Measurements from ENCODE around the gene IGF2BP1.

IGF2BP1 gene

DNA sequence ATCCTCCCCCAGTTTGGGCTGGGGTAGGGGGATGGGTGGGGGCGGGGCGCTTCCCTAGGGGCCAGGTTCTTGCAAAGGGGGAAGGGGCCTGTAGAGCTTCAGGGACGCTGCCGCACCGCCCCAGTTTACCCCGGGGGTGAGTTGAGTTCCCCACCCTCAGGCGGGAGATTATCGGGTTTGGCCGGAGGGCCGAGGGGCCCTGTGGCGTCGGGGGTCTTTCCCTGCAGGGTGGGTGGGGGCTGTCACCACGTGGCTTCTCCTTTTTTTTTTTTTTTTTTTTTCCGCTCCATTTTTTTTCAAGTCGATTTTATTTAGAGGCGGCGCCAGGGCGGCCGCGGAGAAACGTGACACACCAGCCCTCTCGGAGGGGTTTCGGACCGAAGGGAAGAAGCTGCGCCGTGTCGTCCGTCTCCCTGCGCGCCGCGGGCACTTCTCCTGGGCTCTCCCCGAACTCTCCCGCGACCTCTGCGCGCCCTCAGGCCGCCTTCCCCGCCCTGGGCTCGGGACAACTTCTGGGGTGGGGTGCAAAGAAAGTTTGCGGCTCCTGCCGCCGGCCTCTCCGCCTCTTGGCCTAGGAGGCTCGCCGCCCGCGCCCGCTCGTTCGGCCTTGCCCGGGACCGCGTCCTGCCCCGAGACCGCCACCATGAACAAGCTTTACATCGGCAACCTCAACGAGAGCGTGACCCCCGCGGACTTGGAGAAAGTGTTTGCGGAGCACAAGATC lies at the start of gene IGF2BP1:
Gene IGF2BP1 (plus strand): TSS at position 283 of the 724 bp plus-strand sequence. CDS start 361 bp downstream, at position 644.
- DNase-seq (ENCODE audit: low spot score): peak; percentile 63

DNA sequence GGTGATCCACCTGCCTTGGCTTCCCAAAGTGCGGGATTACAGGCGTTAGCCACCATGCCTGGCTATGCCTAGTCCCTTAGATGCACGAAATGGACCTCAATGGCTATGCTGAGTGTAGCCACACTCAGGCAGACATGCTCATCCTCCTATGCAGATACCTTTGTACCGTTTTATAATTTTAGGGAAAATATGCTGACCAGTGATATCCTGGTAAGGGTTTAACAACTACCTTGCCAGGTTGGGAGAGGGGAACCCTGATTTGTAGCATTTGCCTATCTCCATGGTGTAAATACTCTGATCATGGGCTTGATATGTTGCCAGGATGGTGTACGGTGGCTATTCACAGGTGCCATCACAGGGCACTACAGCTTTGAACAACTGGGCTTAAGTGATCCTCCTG lies 45.6 kb upstream of the IGF2BP1 start:
- DNase-seq (ENCODE audit: low spot score): no peak

DNA sequence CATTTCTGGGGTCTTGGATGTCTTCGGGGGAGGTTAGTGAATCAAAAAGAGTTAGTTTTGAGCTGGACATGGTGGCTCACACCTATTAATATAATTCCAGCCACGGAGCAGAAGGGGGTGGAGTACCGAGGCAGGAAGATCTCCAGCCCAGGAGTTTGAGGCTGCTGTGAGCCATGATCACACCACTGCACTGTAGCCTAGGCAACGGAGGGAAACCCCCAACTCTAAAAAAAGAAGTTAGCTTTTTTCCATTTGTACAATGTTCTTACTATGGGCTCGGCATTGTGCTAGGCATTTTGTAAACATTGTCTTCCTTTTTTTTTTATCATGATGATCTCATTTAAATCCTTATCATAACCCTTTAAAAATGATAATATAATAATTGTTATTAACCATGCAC lies 44.3 kb upstream of the IGF2BP1 start:
- no peak for DNase-seq (ENCODE audit: low spot score)

DNA sequence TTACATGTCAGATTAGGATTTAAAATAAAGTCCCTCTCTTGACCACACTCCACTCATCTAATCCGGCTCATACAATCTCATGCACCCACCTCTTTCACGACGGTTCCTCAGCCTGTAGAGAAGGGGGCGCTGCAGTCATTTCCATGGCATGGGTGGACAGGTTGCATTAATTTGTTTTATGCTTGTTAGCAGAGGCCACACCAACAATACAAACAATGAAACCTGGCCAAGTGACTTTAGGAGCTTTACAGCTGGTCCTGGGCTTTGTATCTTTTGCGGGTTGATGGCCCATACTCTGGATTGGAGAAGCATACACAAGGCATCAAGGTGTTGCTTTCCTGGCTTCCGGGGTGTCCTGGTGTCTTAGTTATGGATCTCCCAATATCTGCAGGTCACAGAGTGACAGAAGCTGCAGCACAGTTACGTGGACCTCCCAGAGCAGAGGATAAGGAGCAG lies 42.9 kb upstream of the IGF2BP1 start:
- peak; percentile 48 for DNase-seq (ENCODE audit: low spot score)

DNA sequence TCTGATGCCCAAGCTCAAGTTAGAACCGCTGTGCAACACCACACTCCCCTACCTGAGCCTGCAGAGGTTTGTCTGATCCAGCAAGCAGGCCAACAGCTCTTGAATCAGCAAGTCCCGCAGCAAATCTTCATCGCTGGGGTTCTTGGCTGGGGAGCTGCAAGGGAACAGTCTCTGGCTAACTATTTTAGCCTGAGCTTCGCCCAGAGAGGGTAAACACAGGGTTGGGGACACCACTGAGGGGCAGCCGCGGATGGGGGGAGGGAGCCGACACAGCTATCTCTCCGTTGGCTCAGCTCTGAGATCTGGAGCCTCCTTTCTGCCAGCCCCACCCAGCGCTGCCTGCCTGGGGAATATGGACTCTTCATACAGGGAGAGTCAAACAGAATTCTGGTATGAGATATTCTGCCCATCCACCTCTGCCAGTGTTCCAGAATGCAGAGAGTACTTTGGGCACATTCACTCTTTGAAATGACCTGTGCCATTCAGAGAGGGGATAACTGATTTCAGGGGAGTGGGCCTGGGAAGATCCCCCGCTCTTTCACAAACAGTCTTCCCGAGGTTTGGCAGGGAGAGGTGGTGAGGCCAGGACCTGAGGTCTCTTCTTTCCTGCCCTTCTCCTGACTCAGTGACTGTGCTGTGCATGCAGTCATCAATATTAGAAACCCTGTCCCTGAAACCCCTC lies 36.2 kb upstream of the IGF2BP1 start:
- peak; percentile 37 for DNase-seq (ENCODE audit: low spot score)

DNA sequence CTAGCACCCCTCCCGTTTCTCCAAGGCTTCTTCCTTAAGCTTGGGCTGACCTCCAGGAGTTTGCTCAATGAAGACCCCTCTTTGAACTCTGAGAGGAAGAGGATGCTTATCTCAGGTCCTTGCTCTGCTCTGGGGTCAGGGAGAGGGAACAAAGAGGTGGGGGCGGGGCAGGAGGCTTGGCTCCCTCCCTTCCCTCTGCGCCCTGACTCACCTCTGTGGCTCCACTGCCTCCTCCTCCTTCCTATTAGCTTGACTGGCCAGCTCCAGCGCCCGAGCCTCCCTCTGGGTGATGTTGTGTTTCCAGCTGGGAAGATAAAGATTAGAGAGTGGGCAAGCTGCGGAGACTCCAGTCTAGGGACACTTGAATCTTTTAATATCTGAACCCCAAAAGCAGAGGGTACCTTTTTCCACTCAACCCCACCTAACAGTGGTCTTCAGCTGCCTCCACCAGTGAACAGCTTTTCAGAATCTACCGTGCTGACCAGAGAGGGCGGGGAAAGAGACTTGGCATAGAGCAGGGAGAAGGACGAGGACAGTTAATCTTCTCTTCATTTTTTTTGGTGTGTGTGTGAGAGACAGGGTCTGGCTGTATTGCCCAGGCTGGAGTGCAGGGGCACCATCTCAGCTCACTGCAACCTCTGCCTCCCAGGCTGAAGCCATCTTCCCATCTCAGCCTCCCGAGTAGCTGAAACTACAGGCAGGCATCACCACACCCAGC lies 35.5 kb upstream of the IGF2BP1 start:
- DNase-seq (ENCODE audit: low spot score): peak; percentile 87

DNA sequence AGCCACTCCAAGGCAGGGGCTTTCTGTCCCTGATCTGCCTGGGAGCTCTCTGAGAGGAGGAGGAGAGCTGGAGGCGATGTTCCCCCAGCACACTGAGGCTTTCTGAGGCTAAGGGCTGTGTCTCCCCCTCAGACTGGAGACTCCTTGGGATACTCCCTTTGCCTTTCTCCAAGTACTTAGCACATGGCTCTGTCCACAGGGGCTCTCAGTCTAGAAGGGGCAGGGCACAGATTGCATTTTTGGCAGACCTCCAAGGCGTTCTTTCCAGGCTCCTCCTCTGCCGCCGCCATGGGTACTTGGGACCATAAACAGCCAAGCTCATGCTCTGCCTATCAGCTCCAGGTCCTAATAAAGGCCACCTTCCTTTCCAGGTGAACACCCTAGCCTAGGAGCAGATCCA lies 27.0 kb upstream of the IGF2BP1 start:
- DNase-seq (ENCODE audit: low spot score): no peak

DNA sequence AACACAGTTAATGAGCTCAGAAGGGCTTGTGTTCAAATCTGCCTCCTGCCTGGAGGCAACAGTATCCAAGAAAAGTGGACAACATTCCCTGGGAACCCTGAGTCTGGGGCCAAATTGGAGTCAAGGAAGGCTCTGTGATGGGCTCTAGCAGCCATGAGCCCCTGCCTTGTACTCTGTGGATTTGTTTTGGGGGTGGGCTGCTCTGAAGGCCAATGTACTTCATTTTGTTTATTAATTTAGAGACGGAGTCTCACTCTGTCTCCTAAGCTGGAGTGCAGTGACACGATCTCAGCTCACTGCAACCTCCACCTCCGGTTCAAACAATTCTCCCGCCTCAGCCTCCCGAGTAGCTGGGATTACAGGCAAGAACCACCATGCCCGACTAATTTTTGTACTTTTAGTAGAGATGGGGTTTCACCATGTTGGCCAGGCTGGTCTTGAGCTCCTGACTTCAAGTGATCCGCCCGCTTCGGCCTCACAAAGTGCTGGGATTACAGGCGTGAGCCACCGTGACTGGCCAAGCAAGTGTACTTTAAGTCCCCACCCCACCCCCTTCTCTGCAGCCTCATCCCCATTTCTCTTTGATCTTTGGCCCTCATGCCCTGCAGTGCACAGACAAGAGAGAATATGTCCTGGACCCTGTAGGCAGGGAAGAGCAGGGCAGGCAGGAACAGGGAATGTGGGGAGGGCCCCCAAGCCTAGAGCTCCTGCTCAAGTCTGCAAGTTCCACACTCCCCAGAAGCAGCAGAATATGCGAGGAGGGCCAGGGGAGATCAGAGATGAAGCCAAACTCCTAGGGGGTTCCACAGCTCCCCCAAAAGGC lies 26.1 kb upstream of the IGF2BP1 start:
- no peak for DNase-seq (ENCODE audit: low spot score)

DNA sequence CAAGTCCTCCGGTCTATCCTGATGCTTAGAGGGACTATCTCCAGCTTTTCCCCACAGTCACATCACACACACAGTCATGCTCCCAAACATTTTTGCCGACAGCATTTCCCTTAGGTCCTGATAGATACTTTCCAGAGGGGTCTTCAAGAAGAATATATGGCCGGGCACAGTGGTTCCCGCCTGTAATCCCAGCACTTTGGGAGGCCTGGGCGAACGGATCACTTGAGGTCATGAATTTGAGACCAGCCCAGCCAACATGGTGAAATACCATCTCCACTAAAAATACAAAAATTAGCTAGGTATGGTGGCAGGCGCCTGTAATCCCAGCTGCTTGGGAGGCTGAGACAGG lies 24.5 kb upstream of the IGF2BP1 start:
- no peak for DNase-seq (ENCODE audit: low spot score)

DNA sequence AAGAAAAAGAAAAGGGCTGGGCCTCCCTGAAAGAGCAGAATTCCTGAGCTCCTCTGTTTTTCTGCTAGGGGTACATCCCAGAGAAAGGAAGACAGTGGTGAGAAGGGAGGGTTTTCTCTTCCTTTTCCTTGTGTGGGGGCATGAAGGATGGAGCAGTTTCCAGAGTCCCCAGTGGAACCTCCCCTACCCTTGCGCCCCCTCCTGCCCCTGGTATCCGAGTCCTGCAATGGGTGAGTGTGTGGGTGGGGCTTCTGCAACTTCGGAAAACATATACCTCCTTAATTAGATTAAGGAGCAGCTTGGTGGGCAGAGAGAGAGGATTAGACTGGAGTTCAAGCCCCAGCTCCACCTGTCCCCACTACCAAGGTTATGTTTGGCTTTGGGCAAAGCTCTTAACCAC lies 23.4 kb upstream of the IGF2BP1 start:
- no peak for DNase-seq (ENCODE audit: low spot score)

DNA sequence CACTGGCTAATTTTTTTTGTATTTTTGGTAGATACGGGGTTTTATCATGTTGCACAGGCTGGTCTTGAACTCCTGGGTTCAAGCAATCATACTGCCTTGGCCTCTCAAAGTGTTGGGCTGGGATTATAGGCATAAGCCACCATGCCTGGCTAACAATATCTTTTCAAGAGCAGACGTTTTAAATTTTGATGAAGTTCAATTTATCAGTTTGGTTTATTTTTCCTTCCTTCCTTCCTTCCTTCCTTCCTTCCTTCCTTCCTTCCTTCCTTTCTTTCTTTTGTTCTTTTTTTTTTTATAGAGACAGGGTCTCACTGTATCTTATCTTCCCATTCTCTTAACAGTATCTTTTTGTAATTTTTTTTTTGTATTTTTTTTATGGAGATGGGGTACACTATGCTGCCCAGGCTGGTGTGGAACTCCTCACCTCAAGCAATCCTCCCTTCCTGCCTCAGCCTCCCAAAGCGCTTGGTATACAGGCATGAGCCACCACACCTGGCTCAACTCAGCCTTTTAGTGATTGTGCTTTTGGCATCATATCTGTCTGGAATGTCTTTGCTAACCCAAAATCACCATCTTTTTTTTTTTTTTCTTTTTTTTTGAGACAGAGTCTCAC lies 15.2 kb upstream of the IGF2BP1 start:
- DNase-seq (ENCODE audit: low spot score): no peak

DNA sequence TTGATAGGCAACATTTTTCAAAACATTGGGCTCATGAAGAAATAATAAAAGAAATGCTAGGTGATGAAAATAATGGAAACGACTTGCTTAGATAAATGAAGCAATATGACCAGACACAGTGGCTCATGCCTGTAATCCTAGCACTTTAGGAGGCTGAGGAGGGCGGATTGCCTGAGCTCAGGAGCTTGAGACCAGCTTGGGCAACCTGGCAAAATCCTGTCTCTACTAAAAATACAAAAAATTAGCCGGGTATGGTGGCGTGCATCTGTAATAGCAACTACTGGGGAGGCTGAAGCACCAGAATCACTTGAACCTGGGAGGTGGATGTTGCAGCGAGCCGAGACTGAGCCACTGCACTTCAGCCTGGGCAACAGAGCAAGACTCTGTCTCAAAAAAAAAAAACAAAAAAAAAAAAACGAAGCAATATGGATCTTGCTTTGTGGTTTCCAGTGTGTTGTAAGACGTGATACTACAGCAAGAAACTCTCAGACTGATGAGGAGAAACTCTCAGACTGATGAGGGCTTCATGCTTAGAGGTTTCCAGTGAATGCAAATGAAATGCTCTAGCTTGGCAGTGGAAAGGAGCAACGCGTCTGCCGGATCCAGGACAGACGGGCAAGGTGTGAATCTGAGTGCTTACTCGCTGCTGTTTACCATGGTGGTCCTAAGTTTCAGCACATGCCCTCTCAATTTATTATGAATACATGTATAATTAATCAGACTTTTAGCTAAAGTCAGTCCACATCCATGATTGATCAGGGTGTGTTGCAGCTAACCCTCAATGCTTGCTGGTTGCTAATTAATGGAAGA lies 11.5 kb upstream of the IGF2BP1 start:
- no peak for DNase-seq (ENCODE audit: low spot score)

DNA sequence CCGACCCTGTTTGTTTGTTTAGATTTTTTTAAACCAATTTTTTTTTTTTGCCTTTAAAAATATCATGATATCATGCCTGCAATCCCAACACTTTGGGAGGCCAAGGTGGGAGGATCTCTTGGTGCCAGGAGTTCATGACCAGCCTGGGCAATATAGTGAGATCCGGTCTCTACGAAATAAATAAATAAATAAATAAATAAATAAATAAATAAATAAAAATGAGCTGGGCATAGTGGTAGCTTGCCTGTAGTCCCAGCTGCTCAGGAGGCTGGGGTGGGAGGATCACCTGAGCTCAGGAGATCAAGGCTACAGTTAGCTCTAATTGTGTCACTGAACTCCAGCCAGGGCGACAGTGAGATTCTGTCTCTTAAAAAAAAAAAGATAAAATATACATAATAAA lies 8.1 kb upstream of the IGF2BP1 start:
- no peak for DNase-seq (ENCODE audit: low spot score)

DNA sequence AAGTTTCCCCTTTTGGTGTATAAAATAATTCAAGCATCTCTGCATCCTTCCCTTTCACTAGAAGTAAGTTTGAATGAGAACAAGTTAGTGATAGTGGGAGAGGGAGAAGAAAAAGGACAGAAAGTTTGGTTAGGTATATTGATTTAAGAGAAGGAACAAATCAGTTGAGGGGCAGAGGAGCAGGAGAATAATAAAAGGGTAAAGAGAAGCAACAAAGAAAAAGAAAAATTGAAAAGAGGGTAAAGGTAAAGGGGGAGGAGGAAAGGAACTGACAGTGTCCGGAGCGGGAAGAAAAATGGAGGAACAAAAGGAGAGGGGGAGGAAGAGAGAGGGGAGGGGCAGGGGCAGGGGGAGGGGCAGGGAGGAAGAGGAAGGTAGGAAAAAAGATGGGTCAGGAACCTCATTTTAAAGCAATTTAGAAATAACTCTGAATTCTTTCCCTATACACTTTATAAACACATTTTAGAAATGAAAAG lies 6.3 kb upstream of the IGF2BP1 start:
- no peak for DNase-seq (ENCODE audit: low spot score)

DNA sequence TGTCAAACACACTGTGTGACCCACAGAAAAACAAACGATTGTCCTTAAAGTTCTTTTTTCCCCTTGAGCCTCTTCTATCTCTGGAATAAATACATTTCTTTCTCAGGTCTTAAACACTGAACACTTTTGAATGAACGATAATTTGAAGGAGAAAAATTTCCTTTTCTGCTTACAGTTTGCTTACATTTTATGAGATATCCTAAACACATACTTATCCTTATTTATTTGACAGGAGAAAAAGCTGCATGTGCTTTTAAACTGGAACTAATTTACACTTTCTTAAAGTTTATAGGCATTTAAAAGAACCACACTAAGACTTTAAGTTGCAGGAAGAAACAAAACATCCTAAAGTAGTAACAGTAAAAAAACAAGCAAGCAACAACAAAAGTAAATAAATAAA lies 4.7 kb upstream of the IGF2BP1 start:
- DNase-seq (ENCODE audit: low spot score): no peak

DNA sequence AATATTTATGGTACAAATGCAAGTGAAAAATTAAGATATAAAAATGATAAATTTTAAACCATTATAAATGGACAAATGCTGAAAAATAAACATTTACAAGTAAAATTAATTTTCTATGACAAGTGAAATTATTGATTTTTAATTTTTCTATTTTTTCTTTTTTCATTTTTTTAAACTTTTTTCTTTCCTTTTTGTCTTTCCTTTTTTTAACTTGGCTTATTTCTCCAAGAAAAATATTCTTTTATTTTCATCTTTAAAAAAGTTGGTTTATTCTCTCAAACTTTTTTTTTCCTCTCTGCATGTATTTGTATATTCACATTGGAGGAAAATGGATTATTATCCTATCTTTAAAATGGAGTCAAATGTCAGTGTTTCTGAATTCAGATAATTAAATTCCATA lies 3.9 kb upstream of the IGF2BP1 start:
- no peak for DNase-seq (ENCODE audit: low spot score)

DNA sequence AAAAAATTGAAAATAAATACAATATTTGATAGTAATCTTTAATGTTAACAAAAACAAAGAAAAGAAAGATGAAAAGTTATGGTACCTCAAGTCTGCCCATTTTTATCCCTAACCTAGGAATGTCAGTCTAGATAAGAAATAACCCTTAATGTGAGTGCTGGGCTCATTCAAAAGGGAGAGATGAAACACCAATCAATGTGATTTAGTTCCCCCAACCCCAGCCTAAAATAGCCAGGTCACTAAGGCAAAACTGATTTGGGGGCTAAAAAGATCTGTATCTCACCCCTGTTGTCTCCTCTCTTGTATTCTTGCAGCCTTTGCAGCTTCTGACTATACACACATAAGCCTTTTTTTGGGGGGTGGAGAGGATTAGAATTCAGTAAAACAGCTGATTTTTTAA lies 3.2 kb upstream of the IGF2BP1 start:
- DNase-seq (ENCODE audit: low spot score): no peak

DNA sequence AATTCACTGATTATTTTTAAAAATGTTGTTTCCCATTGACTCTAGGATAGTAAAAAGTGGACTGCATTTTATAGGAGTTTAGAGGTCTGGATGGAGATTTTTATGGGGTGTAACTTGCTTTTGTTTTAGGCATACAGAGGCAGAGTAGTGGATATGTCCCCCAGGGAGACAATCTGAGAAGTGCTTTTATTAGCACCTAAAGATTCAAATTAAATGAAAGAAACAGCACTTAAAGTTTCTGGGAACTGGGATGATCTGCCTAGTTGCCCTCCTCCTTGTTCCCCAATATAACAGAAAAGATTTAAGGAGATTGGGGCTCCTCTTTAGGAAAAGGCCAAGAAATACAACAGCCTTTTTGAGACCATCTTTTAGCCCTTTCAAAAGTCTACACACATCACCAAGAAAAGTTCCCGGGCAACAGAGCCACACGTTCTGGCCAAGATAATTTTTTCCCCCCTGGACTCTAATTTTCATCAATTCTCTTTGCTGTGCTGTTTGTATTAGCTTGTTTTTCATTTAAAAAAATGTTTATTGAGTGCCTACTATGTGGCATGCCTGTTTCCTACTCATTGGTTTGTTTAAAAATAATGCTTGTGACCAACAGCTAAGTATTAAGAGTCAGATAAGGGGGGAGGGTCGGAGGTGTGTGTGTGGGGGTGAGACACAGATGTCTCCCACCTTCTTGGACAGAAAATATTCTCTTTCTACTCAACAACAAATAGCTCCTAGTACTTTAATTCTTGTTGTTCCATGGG lies 2.5 kb upstream of the IGF2BP1 start:
- DNase-seq (ENCODE audit: low spot score): no peak

DNA sequence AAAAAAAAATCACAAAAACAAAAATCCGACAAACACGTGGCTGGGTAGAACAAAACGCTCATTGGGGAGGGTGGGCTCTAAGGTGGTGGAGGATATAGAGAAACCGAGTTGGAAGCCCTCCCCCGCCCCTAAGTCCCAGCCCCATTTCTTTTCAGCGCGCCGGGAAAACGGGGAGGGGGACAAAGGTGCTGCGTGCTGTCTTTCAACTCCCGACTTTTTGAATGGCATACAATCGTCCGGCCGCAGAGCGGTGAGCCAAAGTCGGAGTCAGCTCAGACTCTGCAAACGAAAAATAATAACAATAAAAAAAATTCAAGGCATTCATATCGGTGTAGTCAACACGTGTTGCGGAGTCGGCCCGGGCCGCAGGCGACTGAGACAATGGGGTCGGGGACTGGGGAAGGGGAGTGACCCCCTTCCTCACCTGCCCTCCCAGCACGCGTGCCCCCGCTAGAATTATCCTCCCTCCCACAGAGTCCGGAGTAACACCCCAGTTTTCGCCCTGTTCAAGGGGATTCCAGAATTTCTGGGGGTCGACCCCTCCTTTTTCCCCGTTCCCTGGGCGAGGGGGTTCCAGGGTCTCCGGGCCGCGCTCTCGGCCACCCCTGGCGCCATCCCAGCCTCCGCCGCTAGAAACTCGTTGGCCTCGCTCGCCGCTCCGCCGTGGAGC lies 1.7 kb upstream of the IGF2BP1 start:
- DNase-seq (ENCODE audit: low spot score): no peak

All from GM03348 (cell line).